Skeletal muscle cell (primary cell): ENCODE results near the gene B4GALT6.
A peak's percentile ranks its signal among the peaks of the same experiment; 100 is the strongest.

Experiments used
- DNase-seq: peaks from one replicate; pipeline ENCODE4 v3.0.0-alpha.2; 2010; ENCODE audit warnings: low read depth
- H3K4me3 ChIP-seq: 2 replicates; pipeline ENCODE4 v1.5.1; 2011; ENCODE audit warnings: low read depth, mild to moderate bottlenecking, control low read depth, low read length, moderate library complexity

The B4GALT6 gene

GRCh38 chr18:31669541-31669940, 14.8 kb downstream of the B4GALT6 start:
- no peak for DNase-seq
- H3K4me3 ChIP-seq: no peak overlapping the region

- H3K4me3 ChIP-seq: no peak overlapping the region
- no peak for DNase-seq
Measured at GRCh38 chr18:31667185-31667584, 17.2 kb downstream of the B4GALT6 start.

- DNase-seq: no peak
Measured at GRCh38 chr18:31666055-31666454, 18.3 kb downstream of the B4GALT6 start.

GRCh38 chr18:31664101-31664500, 20.3 kb downstream of the B4GALT6 start:
- DNase-seq: no peak
- H3K4me3 ChIP-seq: no peak overlapping the region

More at GRCh38 chr18:31666055-31666454, 18.3 kb downstream of the B4GALT6 start:
- no peak overlapping the region for H3K4me3 ChIP-seq

- no peak overlapping the region for H3K4me3 ChIP-seq
- peak; percentile 50 for DNase-seq
Measured at GRCh38 chr18:31661965-31662364, 22.4 kb downstream of the B4GALT6 start.

- no peak for DNase-seq
Measured at GRCh38 chr18:31660763-31661162, 23.6 kb downstream of the B4GALT6 start.

GRCh38 chr18:31659576-31660177, 24.7 kb downstream of the B4GALT6 start:
- DNase-seq: no peak
- H3K4me3 ChIP-seq: no peak overlapping the region

More at GRCh38 chr18:31660763-31661162, 23.6 kb downstream of the B4GALT6 start:
- H3K4me3 ChIP-seq: no peak overlapping the region

GRCh38 chr18:31658670-31659575, 25.5 kb downstream of the B4GALT6 start:
- no peak overlapping the region for H3K4me3 ChIP-seq
- DNase-seq: peak; percentile 69

- no peak for DNase-seq
- H3K4me3 ChIP-seq: no peak overlapping the region
Measured at GRCh38 chr18:31657823-31658669, 26.3 kb downstream of the B4GALT6 start.

- DNase-seq: no peak
Measured at GRCh38 chr18:31656754-31657153, 27.6 kb downstream of the B4GALT6 start.

GRCh38 chr18:31655354-31655753, 29.0 kb downstream of the B4GALT6 start:
- no peak overlapping the region for H3K4me3 ChIP-seq
- DNase-seq: no peak

More at GRCh38 chr18:31656754-31657153, 27.6 kb downstream of the B4GALT6 start:
- H3K4me3 ChIP-seq: no peak overlapping the region

GRCh38 chr18:31652877-31653276, 31.5 kb downstream of the B4GALT6 start:
- H3K4me3 ChIP-seq: no peak overlapping the region
- no peak for DNase-seq

- no peak overlapping the region for H3K4me3 ChIP-seq
- no peak for DNase-seq
Measured at GRCh38 chr18:31652357-31652756, 32.0 kb downstream of the B4GALT6 start.

- H3K4me3 ChIP-seq: no peak overlapping the region
- DNase-seq: no peak
Measured at GRCh38 chr18:31651369-31651768, 33.0 kb downstream of the B4GALT6 start.

- DNase-seq: no peak
- no peak overlapping the region for H3K4me3 ChIP-seq
Measured at GRCh38 chr18:31649978-31650719, 34.2 kb downstream of the B4GALT6 start.

- H3K4me3 ChIP-seq: no peak overlapping the region
- DNase-seq: no peak
Measured at GRCh38 chr18:31649449-31649848, 34.9 kb downstream of the B4GALT6 start.

- peak; percentile 31 for DNase-seq
- H3K4me3 ChIP-seq: no peak overlapping the region
Measured at GRCh38 chr18:31648966-31649429, 35.4 kb downstream of the B4GALT6 start.

- no peak for DNase-seq
- no peak overlapping the region for H3K4me3 ChIP-seq
Measured at GRCh38 chr18:31648458-31648857, 35.9 kb downstream of the B4GALT6 start.

- no peak overlapping the region for H3K4me3 ChIP-seq
- no peak for DNase-seq
Measured at GRCh38 chr18:31647127-31647753, 37.1 kb downstream of the B4GALT6 start.
